CD14-positive monocyte (primary cell): ENCODE data around the gene CKAP2L. TPM values are rescaled to one million over a fixed set of nuclear protein-coding genes. Genes with fewer than 3 reads are reported as not detected.

Experiments used
- DNase-seq, 3 donors: peaks; one replicate each; pipeline ENCODE4 v3.0.0-alpha.2; 2011 to 2022
- H2AFZ ChIP-seq: 2 replicates; pipeline ENCODE4 v1.6.0; 2012; ENCODE audit warnings: mild to moderate bottlenecking, low read depth, low read length, inconsistent platforms; ENCODE audit not compliant: insufficient read depth, poor library complexity, severe bottlenecking
- H3K27ac ChIP-seq, 2 donors: 1 replicate in 1 of 2; 2 replicates in 1 of 2; pipeline ENCODE4 v1.5.1; 2012 to 2013; ENCODE audit warnings: low read length in 2 of 2, control low read depth in 1 of 2, inconsistent platforms in 1 of 2, low read depth in 1 of 2, mild to moderate bottlenecking in 1 of 2
- H3K27me3 ChIP-seq, 2 donors: one replicate each; pipeline versions ENCODE4 v1.6.0 to v1.6.1; 2011 to 2013; ENCODE audit warnings: low read length in 2 of 2; ENCODE audit not compliant: control insufficient read depth in 2 of 2, insufficient read depth in 2 of 2
- H3K36me3 ChIP-seq, 2 donors: replicated peaks in 1 of 2; 1 replicate in 1 of 2; 2 replicates in 1 of 2; pipeline versions ENCODE4 v1.5.1 to v1.6.1; 2012 to 2013; ENCODE audit warnings: low read length in 2 of 2, control low read depth in 1 of 2, inconsistent platforms in 1 of 2, mild to moderate bottlenecking in 1 of 2; ENCODE audit not compliant: insufficient read depth in 2 of 2, control insufficient read depth in 1 of 2
- H3K4me1 ChIP-seq, 2 donors: 1 replicate in 1 of 2; 2 replicates in 1 of 2; pipeline versions ENCODE4 v1.5.1 to v1.6.1; 2012 to 2013; ENCODE audit warnings: low read length in 2 of 2, control low read depth in 1 of 2, inconsistent platforms in 1 of 2, mild to moderate bottlenecking in 1 of 2, moderate library complexity in 1 of 2; ENCODE audit not compliant: insufficient read depth in 2 of 2, control insufficient read depth in 1 of 2
- H3K4me2 ChIP-seq: replicated peaks from 2 replicates; pipeline ENCODE3; 2012; ENCODE audit warnings: low read length, moderate library complexity, mild to moderate bottlenecking; ENCODE audit not compliant: poor library complexity, severe bottlenecking; ENCODE audit errors: extremely low read depth
- H3K4me3 ChIP-seq, 3 experiments: fragments of 200-600 bp in 1 of 3; sonication (generic) in 1 of 3; replicated peaks in 1 of 3; 1 replicate in 2 of 3; 2 replicates in 1 of 3; pipeline ENCODE4 v1.5.1; 2011 to 2013; ENCODE audit warnings: low read length in 3 of 3, mild to moderate bottlenecking in 3 of 3, control low read depth in 2 of 3, low read depth in 2 of 3, inconsistent platforms in 1 of 3, moderate library complexity in 1 of 3
- H3K79me2 ChIP-seq: 2 replicates; pipeline ENCODE4 v1.6.0; 2012; ENCODE audit warnings: mild to moderate bottlenecking, control low read depth, inconsistent platforms, low read length, moderate library complexity; ENCODE audit not compliant: insufficient read depth
- H3K9ac ChIP-seq: 2 replicates; pipeline ENCODE4 v1.6.0; 2017; ENCODE audit warnings: low read length, mild to moderate bottlenecking; ENCODE audit not compliant: insufficient read depth, poor library complexity, severe bottlenecking
- H3K9me3 ChIP-seq, 2 donors: replicated peaks in 1 of 2; 1 replicate in 1 of 2; 2 replicates in 1 of 2; pipeline versions ENCODE4 v1.5.1 to v1.6.1; 2012 to 2013; ENCODE audit warnings: low read length in 2 of 2, control low read depth in 1 of 2; ENCODE audit not compliant: control insufficient read depth in 1 of 2, insufficient read depth in 1 of 2
- H4K20me1 ChIP-seq: 2 replicates; pipeline ENCODE4 v1.6.0; 2012; ENCODE audit warnings: mild to moderate bottlenecking, low read length, control low read depth, moderate library complexity; ENCODE audit not compliant: insufficient read depth
- H3K27ac Mint-ChIP-seq, 7 donors: one replicate each; pipeline ENCODE4 v1.8.0; 2020; ENCODE audit warnings: mild to moderate bottlenecking in 7 of 7, mixed read lengths in 7 of 7, moderate library complexity in 6 of 7, inconsistent platforms in 2 of 7
- H3K27me3 Mint-ChIP-seq, 3 donors: one replicate each; pipeline ENCODE4 v1.8.0; 2021 to 2022; ENCODE audit warnings: low read depth in 3 of 3, mild to moderate bottlenecking in 3 of 3, mixed read lengths in 3 of 3, moderate library complexity in 3 of 3, inconsistent platforms in 1 of 3
- H3K36me3 Mint-ChIP-seq, 2 donors: one replicate each; pipeline ENCODE4 v1.8.0; 2020; ENCODE audit warnings: mixed read lengths in 2 of 2, inconsistent platforms in 1 of 2, mild to moderate bottlenecking in 1 of 2
- H3K4me1 Mint-ChIP-seq: one replicate; pipeline ENCODE4 v1.8.0; 2020; ENCODE audit warnings: mild to moderate bottlenecking, mixed read lengths
- H3K4me3 Mint-ChIP-seq, 2 donors: one replicate each; pipeline ENCODE4 v1.8.0; 2020; ENCODE audit warnings: mild to moderate bottlenecking in 2 of 2, mixed read lengths in 2 of 2, moderate library complexity in 1 of 2
- H3K9me3 Mint-ChIP-seq, 7 donors: one replicate each; pipeline ENCODE4 v1.8.0; 2020 to 2022; ENCODE audit warnings: mixed read lengths in 7 of 7, mild to moderate bottlenecking in 6 of 7, moderate library complexity in 6 of 7, inconsistent platforms in 2 of 7
- WGBS: methylation state at CpG from one replicate; pipeline ENCODE4 v1.1.5; 2013; ENCODE audit warnings: missing lambda C conversion rate; ENCODE audit not compliant: insufficient coverage; 5-methylcytosine and 5-hydroxymethylcytosine counted together
- intact Hi-C, 2 donors: fragments of 100-400 bp; cut with micrococcal nuclease; formaldehyde crosslinking; loops; one replicate each; pipeline versions ENCODE4 v1.15.0 to v1.15.1; 2023
- polyA plus RNA-seq, 3 donors: library from polyadenylated mRNA; depleted of rRNA in 1 of 3; unstranded in 2 of 3; stranded (reverse) in 1 of 3; fragments of 300-500 nt in 2 of 3; fragments of >200 nt in 1 of 3; fragmentation: Illumina TruSeq in 2 of 3; gene quantifications; 1 replicate in 2 of 3; 2 replicates in 1 of 3; pipeline ENCODE4 v1.2.3, GENCODE V29; 2012 to 2021
- TF ChIP-seq, protein P1 (sequence below): fragments of 200-600 bp; IDR thresholded peaks from one replicate; pipeline ENCODE4 v1.8.0; 2022; ENCODE audit warnings: antibody characterized with exemption, mild to moderate bottlenecking

The CKAP2L gene
- polyA plus RNA-seq, 3 donors = 0.04 to 0.24 TPM; not detected in 1

DNA sequence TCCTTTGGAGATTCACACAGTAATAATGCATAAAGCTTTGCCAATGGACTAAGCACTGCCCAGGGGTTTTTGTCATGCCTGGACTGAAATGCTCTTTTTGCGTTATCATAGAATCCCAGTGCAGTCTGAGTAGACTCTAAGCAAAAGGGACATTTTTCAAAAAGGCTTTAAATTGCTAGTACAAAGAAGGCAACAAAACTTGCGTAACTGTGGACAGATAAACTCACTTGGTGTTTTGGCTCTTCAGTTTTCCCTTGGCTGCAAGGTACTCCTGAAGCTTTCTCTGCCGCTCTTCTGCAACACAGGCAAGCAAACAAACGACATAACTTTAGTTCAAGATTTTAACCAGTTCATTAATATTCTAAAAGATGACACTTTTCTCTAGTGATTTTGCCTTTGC lies 2.1 kb downstream of the CKAP2L start:
- Histone ChIP-seq H3K27me3 (no peaks in the 10 kb centered on the region), H4K20me1 (no peaks in the 10 kb centered on the region), H3K9me3 (no peaks in the 10 kb centered on the region), H3K9ac (no peak overlapping the region), H2AFZ (no peak overlapping the region), H3K79me2 (peaks cover 72% of the 10 kb centered on the region), H3K4me2 (no peak overlapping the region), H3K4me1 (peaks cover 27 to 41% of the 10 kb centered on the region in 2 donors), H3K27ac (peak overlapping the region in 1 of 2 donors; percentile 54), H3K36me3 (peaks cover 0 to 22% of the 10 kb centered on the region in 2 donors), H3K4me3 (no peak overlapping the region)
- Mint-ChIP-seq H3K36me3 (peaks cover 9 to 13% of the 10 kb centered on the region in 2 donors), H3K4me3 (no peak overlapping the region), H3K27me3 (peaks cover 0 to 1% (median 0%) of the 10 kb centered on the region in 3 donors), H3K4me1 (peaks cover 40% of the 10 kb centered on the region), H3K27ac (peak overlapping the region in 5 of 7 donors; percentile 11 to 63 (median 38)), H3K9me3 (no peaks in the 10 kb centered on the region)
- WGBS = 100% methylated on average over 4 of the region's 4 CpGs
- TF ChIP-seq, protein P1, sequence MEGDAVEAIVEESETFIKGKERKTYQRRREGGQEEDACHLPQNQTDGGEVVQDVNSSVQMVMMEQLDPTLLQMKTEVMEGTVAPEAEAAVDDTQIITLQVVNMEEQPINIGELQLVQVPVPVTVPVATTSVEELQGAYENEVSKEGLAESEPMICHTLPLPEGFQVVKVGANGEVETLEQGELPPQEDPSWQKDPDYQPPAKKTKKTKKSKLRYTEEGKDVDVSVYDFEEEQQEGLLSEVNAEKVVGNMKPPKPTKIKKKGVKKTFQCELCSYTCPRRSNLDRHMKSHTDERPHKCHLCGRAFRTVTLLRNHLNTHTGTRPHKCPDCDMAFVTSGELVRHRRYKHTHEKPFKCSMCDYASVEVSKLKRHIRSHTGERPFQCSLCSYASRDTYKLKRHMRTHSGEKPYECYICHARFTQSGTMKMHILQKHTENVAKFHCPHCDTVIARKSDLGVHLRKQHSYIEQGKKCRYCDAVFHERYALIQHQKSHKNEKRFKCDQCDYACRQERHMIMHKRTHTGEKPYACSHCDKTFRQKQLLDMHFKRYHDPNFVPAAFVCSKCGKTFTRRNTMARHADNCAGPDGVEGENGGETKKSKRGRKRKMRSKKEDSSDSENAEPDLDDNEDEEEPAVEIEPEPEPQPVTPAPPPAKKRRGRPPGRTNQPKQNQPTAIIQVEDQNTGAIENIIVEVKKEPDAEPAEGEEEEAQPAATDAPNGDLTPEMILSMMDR = no peak
- no peak for DNase-seq
- intact Hi-C loops = loop anchor here in 1 of 2 donors (5.0 kb wide), 1 partner anchor 35 kb away; no protein-coding TSS in a partner anchor

DNA sequence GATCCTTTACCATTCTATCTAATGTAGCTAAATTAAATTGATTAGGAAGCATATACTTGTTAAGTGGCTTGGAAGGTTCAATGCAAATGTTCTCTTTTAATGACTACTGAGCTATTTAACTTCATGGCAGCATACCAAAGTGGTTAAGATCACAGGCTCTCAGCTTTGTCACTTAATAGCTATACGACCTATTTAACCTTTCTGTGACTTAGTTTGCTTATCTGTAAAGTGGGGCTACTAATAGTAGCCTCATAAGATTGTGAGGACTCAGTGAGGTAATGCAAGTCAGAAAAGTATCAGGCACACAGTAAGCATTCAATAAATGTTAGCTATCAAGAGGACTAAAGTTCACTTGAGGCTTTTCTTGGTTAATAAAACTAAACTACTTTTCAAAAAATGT lies 4.3 kb downstream of the CKAP2L start:
- Histone ChIP-seq H3K36me3 (peaks cover 0 to 32% of the 10 kb centered on the region in 2 donors), H3K27me3 (no peaks in the 10 kb centered on the region), H4K20me1 (no peaks in the 10 kb centered on the region), H3K4me1 (peaks cover 30 to 43% of the 10 kb centered on the region in 2 donors), H3K9ac (no peak overlapping the region), H3K4me2 (no peak overlapping the region), H2AFZ (no peak overlapping the region), H3K27ac (no peak overlapping the region), H3K9me3 (no peaks in the 10 kb centered on the region), H3K4me3 (no peak overlapping the region), H3K79me2 (peaks cover 89% of the 10 kb centered on the region)
- Mint-ChIP-seq H3K4me3 (no peak overlapping the region), H3K27me3 (peaks cover 0 to 1% (median 0%) of the 10 kb centered on the region in 3 donors), H3K36me3 (peaks cover 16 to 24% of the 10 kb centered on the region in 2 donors), H3K4me1 (peaks cover 37% of the 10 kb centered on the region), H3K9me3 (no peaks in the 10 kb centered on the region), H3K27ac (no peak overlapping the region)
- TF ChIP-seq, protein P1 = no peak
- no CpG with 5 or more reads among the region's 1 CpG for WGBS
- no peak for DNase-seq
- intact Hi-C loops = loop anchor here in 1 of 2 donors (5.0 kb wide), 1 partner anchor 37 kb away; no protein-coding TSS in a partner anchor
